ENCODE data around the gene PLEKHA1.

Gene PLEKHA1

DNA sequence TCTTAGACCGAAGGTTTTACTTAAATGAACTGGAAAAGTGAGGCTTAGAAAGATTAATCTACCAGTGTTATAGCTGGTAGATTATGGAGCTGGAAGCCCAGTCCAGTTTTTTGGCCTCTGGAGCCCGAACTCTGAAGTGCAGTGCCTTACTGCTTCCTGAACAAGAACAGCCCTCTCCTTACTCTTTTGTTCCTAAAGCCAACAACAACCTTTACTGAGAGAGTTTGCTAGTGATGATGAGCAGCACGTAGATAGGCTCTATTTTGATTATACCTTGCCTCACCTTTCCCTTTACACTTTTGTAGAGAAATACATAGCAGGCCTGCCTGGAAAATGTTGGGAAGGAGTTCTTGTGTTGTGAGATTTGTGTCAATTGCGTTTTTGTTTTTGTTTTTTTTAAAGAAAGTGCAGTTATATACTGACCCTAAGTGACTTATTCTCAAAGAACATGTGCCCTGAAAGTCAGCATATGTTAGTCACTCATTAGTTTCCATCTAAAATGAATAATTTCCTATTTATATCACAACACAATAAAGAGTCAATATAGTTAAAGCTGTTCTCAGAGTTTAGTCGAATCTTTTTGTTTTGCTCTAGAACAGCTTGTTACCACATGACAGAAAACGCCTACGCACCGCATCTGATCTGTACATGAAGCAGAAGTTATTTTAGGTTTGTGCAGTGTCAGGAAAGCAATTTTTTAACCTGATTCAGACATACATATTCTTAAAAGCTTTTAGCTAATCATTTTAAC is 33.0 kb downstream of the PLEKHA1 start:
- no peak for DNase-seq (ENCODE audit: low spot score)
- TF ChIP-seq, protein P1, sequence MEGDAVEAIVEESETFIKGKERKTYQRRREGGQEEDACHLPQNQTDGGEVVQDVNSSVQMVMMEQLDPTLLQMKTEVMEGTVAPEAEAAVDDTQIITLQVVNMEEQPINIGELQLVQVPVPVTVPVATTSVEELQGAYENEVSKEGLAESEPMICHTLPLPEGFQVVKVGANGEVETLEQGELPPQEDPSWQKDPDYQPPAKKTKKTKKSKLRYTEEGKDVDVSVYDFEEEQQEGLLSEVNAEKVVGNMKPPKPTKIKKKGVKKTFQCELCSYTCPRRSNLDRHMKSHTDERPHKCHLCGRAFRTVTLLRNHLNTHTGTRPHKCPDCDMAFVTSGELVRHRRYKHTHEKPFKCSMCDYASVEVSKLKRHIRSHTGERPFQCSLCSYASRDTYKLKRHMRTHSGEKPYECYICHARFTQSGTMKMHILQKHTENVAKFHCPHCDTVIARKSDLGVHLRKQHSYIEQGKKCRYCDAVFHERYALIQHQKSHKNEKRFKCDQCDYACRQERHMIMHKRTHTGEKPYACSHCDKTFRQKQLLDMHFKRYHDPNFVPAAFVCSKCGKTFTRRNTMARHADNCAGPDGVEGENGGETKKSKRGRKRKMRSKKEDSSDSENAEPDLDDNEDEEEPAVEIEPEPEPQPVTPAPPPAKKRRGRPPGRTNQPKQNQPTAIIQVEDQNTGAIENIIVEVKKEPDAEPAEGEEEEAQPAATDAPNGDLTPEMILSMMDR (IDR thresholded peaks at IDR 0.05; ENCODE audit: extremely low read depth, missing control alignments), result no peak

DNA sequence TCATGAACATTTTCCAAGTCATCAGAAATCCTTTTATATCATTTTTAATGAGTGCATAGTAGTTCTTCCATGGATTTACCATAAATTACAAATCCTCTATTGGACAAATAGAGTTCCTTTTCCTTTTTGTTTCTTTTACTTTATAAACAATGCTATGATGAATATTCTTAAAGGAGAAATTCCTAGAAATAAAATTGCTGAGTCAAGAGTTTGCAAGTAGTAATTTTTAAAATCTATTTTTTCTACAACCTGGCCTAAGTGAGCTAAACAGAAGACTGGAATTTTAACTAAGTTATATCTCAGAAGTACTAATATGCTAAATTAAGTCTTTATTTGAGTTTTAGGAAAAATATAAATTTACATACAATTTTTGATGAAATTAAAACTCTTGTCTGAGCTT is 38.8 kb downstream of the PLEKHA1 start:
- TF ChIP-seq, protein P1 (IDR thresholded peaks at IDR 0.05; ENCODE audit: extremely low read depth, missing control alignments), result no peak

DNA sequence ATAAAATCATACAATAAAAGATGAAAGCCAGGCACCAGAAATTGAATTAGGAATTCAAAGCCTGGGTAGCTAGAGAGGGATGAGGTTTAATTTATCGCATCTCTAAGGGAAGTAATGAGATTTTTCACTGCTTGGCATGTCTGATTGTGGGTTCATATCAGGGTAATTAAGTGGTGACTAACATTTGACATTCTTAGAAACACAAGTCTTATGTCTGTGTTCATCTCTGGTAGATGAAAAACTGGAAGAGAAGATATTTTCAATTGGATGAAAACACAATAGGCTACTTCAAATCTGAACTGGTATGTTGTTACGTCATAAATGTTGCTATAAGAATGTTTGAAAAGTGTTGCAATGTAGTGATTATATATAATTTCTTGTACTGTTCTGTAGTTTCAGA is 43.2 kb downstream of the PLEKHA1 start:
- no peak for DNase-seq (ENCODE audit: low spot score)

More for the DNA sequence above, 38.8 kb downstream of the PLEKHA1 start:
- DNase-seq (ENCODE audit: low spot score), result no peak

DNA sequence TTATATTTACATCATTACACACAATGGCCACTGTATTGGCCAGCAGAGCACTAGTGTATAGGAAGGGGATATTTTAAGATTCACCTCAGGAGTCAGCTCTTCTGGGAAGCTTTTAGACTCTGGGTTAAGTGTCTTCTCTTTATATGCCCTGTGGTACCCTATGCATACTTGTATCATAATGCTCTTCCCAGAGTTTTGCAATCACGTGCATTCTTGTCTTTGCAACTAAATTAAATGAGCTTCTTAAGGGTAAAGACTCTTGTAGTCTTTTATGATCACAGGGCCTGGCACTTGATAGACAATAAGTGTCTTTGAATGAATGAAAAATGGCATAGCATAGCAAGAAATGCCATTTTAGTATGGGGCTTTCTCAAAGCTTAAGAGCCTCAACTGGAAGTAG is 44.5 kb downstream of the PLEKHA1 start:
- DNase-seq (ENCODE audit: low spot score), result no peak
- TF ChIP-seq, protein P1 (IDR thresholded peaks at IDR 0.05; ENCODE audit: extremely low read depth, missing control alignments), result no peak

More for the DNA sequence above, 43.2 kb downstream of the PLEKHA1 start:
- TF ChIP-seq, protein P1 (IDR thresholded peaks at IDR 0.05; ENCODE audit: extremely low read depth, missing control alignments), result no peak

DNA sequence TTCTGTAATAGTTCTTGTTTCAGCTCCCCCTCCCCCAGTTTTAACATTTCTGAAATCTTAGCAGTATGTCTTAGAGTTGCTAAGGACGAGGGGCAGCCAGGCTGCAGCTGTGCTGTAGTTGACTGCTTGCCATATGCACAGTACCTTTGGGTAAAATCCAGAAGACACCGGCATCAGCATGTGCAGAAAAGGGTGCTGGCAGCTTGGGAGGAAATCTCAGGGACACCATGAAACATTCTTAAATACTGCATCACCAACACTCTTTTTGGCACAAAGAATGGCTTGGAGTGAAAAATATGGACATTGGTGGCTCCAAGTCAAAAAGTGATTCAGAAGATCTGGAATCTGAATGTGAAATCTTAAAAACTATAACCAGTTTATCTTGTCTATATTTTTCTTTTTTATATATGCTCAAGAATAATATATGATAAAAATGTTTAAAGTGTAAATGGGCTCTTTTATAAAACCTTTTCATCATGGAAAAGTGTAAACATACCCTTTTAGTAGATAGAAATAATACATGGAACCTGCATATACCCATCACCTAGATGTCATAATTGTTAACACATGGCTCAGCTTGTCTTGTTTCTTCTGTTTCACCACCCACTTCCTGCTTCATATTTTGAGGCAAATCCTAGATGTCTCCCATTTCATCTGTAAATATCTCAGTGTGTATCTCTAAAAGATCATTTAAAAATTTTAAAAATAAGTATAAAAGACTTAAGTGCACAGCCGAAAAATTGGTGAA is 45.5 kb downstream of the PLEKHA1 start:
- TF ChIP-seq, protein P1 (IDR thresholded peaks at IDR 0.05; ENCODE audit: extremely low read depth, missing control alignments), result no peak
- DNase-seq (ENCODE audit: low spot score), result no peak

DNA sequence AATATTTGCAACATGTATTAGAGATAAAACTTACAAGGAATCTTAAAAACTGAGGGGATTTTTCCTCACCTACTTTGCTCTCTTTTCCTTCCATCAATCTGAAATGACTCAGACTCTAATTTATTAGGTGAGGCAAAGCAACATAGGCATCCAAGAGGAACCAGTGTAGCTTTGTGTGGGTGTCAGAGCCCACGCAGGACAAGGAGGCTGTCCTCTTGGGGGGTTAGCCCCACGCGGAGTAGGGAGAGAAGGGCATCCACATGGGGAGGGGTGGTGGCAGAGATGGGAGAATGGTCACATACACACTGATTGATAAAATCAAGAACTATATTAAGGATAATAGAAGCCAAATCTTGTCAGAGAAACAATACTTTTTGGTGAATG is 46.1 kb downstream of the PLEKHA1 start:
- TF ChIP-seq, protein P1 (IDR thresholded peaks at IDR 0.05; ENCODE audit: extremely low read depth, missing control alignments), result no peak
- no peak for DNase-seq (ENCODE audit: low spot score)

DNA sequence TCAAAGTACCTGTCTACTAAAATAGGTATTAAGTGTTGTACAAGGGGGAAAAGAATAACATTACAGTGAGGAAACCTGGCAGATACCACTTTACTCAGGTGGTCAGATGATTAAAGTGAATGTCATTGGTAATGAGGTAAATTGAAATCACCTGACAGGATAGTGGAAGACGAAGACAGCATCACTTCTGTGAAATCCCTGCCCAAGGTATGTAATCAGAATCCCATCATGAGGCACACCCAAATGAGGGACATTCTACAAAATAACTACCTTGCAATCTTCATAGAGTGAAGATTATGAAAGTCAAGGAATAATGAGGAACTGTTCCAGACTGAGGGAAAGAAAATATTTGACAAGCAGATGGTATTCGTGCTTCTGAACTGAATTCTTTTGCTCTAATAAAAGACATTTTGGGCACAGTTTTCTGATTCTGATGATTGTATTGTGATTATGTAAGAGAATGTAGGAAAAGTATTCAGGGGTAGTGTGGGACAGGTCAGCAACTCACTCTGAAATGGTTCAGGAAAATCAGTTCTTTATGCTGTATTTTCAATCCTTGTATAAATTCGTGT is 46.6 kb downstream of the PLEKHA1 start:
- TF ChIP-seq, protein P1 (IDR thresholded peaks at IDR 0.05; ENCODE audit: extremely low read depth, missing control alignments), result no peak
- no peak for DNase-seq (ENCODE audit: low spot score)

Measured in GM20000 (cell line).